GM18517 (cell line): ENCODE measurements around the gene VPS25.
"Not testable (repeated sequence)": the region's sequence is repeated elsewhere in the genome, so short reads cannot be mapped to it uniquely, and the experiment has no call there.

Experiments used
- ATAC-seq: cut with Tn5 transposase; IDR thresholded peaks from one replicate; pipeline ENCODE4 v1.9.1; 2021; ENCODE audit warnings: mild to moderate bottlenecking, moderate library complexity; ENCODE audit not compliant: unreplicated experiment

The VPS25 gene

DNA sequence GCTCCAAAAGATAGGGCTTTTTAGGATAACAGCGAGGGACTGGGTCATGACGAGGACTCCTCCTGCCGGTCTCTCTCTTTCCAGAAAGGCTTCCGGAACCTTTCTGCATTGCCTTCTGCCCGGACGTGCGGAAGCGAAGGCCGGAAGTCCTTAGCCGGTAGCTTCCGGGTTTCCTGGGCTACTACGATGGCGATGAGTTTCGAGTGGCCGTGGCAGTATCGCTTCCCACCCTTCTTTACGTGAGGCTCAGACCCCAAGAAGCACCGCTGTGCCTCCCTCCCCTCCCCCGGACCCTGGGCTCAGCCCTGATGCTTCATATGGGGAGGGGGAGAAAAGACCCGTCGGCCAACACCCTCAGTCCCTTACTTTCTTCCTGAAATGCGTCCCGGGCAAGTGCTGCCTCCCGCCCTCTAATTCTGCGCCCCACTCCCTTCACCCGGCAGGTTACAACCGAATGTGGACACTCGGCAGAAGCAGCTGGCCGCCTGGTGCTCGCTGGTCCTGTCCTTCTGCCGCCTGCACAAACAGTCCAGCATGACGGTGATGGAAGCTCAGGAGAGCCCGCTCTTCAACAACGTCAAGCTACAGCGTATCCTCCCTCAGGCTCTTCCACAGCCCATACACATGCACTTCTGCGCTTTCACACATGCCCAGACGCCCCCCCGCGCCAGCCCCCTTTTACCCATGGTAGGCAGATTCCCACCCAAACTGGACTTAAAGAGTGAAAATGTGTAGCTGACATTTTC lies at the start of gene VPS25:
VPS25 (plus strand) TSS at position 160 of the 746 bp plus-strand sequence; CDS start at position 187, 27 bp downstream.
- ATAC-seq, result no peak

- ATAC-seq, result no peak
These were observed 49.6 kb upstream of the VPS25 start for GRCh38 chr17:42723636-42724035.

DNA sequence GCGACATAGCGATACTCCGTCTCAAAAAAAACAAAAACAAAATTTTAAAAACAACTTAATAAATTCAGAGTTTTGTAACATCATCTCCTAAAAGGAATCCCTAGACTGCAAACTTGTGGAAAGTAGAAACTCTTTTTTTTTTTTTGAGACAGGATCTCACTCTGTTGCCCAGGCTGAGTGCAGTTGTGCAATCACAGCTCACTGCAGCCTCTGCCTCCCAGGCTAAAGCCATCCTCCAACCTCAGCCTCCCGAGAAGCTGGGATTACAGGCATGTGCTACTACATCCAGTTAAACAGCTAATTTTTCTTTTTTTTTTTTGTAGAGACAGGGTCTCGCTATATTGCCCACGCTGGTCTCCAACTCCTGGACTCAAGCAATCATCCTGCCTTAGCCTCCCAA lies 48.1 kb upstream of the VPS25 start:
- no peak for ATAC-seq

DNA sequence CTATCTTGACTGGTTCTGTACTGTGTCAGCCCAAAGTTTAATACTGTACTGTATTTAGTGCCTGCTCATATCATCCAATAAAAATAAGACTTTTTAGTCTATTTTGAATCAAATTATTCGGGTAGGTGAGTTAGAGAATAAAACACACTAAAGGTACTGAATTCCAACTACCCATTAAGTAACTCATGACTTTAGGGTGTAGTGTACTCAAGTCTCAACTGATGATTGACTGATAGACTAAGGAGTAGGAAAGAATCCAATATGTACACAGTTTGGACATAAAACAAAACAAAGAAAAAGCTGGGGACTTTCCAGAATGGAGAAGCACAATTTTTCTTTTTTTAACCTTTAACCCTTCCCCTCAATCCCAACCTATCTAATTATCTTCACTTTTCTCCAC lies 32.5 kb upstream of the VPS25 start:
- no peak for ATAC-seq

- not testable (repeated sequence) for ATAC-seq
These were observed 30.3 kb upstream of the VPS25 start for GRCh38 chr17:42742916-42743315.

DNA sequence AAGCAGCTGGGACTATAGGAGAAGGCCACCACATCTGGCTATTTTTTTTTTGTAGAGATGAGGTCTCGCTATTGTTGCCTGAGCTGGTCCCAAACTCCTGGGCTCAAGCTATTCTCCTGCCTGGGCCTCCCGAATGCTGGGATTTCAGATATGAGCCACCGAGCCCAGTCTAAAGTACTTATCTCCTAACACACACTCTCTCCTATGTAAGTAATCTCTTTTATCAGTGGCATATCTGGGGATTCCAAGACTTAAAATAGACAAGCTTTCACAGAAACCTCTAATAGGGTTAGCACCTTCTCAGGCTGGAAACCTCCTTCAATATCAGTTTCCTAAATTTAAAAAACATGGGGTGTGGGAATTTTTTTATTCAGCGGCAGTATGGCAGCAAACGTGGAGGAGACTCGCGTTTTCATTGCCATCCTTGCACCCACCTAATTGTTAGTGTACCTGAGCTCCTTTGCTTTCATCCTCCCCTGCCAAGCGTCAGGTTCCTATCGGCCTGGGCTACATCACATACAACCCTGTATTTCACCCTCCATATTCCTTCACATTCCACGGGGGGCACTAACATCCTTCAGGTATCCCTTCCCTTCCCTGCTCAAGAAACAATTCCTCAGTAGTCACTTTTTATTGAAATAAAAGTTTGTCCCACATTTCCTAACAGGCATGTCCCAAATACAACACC lies 29.5 kb upstream of the VPS25 start:
- no peak for ATAC-seq

DNA sequence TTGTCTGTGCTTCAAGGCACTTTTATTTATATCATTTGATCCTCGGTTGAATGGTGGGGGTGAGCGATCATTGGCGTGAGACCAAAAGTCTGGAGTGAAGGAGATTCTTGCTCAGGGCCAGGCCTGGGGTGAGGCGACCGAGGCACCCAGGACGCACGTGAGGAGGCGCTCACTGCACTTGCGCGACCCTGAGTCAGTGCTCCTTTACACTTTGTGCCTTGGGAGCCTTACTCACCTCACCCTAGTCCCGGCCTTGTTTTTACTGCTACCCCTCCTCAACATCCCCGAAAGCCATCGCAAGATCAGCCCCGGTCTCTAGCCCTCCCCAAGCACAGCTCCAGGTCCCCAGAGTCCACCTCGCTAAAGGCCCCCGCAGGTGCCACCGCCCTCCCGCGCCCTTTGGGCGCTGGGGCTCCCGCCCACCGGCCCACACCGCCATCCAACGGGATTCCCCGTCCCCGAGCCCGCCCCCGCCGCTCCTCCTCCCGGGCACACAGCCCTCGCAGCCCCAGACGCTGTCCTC lies 28.9 kb upstream of the VPS25 start:
- peak; percentile 49 for ATAC-seq

DNA sequence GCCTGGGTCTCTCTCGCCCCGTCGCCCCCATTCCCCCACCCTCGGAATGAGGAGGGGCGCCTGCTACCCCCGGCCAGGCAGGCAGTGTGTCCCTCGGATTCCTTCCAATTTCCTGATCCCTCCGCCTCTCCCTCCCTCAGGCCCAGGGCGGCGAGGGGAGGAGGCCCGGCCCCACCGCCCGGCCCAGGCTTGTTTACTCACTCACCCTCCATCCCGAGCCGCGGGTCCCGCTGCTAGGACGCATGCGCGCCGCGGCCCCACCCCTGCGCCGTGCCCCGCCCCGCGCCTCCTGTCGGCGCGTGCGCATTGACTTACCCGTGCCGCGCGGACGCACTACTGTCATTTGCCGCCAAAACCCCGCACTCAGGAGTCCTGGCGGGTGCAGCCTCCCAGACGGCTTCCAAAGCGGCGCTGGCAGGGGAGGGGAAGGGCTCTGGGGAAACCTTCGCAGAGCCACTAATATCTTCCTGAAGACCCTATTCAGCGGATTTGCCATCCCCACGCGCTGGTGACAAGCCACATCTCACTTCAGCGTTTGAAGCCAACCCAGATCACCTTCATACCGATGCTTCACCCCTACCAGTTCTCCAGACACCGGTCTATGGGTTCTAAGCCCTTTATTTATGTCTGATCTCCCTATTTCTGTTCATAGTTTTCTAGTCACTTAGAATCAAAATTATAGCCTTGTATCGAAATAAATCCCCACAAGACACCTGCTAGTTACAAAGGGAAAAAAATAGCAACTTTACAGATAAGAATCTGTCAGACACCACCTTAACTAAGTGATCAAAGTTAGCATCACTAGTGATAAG lies 28.2 kb upstream of the VPS25 start, which contains the start of gene EZH1:
EZH1 (minus strand) TSS at position 235 of the 812 bp plus-strand sequence. CDS start 16,099 bp downstream, outside the sequence.
- ATAC-seq, result peak; percentile 88

- no peak for ATAC-seq
These were observed 24.9 kb upstream of the VPS25 start for GRCh38 chr17:42748202-42748907.

DNA sequence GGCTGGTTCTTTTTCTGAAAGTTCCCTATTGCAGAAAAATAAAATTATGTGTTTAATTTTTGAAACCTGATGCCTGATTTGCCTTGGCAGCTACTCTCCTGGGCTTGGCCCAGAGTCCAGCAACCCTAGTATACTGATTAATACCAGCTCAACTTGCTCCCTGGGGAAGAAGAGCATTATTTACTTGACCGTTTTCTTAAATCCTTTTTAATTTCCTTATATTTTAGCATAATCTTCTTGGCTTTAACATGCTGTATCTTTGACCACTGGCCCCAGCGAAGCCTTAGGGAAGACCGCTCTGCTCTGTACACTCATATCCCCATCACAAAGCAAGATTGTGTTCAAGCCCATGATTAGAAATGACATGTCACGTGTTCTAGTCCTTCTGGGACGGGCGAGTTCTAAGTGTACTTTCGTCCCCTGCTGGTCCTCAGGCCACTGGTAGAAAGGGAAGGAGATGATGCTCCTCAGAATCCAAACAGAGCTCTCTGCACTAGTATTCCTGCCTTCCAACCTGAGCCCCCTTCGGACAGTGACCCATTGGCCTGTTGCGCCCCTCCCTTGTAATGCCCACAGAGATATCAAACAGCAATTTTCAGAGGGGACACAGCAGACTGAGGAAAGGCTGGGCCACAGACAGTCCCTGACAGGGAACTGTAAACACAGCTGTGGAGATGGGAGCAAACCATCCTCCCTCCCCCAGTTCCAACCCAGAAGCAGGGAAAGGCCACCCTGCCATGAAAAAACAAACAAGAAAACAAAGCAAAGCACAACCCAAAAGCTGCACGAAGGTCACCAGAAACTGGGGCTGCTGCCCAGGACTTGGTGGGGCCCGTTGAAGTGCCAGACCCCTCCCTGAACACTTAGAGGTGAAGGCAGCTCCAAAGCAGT lies 24.1 kb upstream of the VPS25 start:
- no peak for ATAC-seq

DNA sequence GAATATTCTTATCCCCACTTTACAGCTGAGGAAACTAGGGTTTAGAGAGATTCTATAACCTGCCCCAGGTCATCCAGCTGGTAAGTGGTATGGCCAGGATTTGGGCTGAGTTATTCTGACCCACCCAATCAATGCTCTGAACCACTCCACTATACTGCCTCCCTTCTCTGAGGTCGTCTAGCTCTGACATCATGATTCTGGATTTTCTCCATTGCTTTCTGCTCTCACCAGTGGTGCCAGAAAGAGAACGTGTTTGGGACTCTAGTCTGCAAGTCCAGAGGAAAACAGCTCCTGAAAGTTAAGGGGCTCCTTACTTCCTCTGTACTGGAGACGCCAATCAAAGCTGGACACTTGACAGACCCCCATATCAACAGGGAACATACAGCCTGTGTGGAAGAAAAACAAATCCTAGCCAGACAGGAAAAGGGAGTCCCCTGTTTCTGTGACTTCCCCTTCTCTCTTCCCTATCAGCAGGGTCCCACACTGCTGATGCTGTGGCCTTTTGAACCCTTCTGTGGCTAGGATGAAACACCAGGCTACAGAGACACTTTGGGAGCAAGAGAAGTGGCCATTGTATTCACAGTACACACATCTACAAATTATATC lies 22.4 kb upstream of the VPS25 start:
- ATAC-seq, result no peak

DNA sequence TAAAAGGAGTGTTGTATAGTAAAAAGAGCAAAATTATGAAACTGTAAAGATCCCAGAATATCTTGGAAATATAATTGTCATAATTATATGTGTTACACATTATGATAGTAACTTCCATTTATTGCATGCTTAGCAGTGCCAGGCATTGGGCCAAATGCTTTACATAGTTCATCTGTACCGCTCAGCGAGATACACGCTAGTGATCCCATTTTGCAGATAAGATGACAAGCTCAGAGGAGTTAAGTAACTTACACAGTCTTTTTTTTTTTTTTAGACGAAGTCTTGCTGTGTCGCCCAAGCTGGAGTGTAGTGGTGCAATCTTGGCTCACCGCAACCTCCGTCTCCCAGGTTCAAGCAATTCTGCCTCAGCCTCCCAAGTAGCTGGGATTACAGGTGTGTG lies 21.6 kb upstream of the VPS25 start:
- ATAC-seq, result no peak

GRCh38 chr17:42754782-42755181 lies 18.5 kb upstream of the VPS25 start:
- ATAC-seq, result no peak

- ATAC-seq, result no peak
These were observed 13.1 kb upstream of the VPS25 start for GRCh38 chr17:42759982-42760651.

DNA sequence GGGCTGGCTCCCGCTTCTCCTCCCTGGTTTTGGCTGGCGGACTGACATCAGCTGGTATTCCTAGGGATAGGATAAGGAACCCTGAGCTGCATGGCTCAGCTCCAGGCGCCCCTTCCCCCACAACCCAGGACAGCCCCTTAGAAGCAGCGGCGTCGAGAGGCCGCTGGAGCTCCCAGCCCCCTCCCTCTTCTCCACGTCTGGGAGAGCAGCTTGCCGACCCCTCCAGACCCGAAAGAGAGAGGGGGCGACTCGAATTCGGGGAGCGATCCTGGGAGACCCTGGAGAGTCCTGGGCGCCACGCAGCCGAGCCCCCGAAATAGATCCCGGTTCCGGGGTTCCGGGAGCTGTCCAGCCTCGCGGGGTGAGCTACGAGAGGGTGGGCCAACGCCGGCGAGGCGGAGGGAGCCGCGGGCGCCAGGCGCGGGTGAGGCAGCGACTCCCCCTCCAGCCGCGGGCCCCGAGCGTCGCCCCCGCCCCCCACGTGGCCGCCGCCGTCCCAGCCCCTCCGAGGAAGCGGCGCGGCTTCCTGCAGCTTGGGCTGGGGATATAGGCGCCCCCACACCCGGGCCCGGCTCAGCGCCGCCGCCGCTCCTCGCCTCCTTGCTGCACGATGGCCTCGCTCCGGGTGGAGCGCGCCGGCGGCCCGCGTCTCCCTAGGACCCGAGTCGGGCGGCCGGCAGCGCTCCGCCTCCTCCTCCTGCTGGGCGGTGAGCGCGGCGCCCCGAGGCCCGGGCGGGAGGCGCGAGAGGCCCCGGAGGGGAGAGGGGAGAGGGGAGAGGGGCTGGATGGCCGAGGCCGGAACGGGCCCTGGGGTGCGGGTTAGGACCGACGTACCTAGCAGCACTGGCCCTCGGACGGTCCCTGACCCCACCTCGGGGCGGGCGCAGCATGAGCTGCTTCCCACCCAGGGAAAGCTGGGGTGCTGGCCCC lies 12.3 kb upstream of the VPS25 start, which contains the start of gene RAMP2:
RAMP2 (plus strand) TSS at position 576 of the 930 bp plus-strand sequence; CDS start at position 611, 35 bp downstream.
- ATAC-seq, result no peak

- ATAC-seq, result no peak
These were observed 11.6 kb upstream of the VPS25 start for GRCh38 chr17:42761638-42762037.

DNA sequence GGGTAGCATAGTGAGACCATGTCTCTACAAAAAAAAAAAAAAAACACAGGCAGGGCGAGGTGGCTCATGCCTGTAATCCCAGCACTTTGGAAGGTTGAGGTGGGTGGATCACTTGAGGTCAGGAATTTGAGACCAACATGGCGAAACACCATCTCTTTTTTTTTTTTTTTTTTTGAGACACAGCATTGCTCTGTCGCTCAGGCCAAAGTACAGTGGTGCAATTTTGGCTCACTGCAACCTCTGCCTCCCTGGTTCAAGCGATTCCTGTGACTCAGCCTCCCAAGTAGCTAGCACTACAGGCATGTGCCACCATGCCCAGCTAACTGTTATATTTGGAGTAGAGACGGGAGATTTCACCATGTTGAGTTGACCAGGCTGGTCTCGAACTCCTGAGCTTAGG lies 7.1 kb upstream of the VPS25 start:
- no peak for ATAC-seq
